HG02943 (cell line): ENCODE results near the gene AMPD2.
"Not testable (repeated sequence)": the region's sequence is repeated elsewhere in the genome, so short reads cannot be mapped to it uniquely, and the experiment has no call there.

Source experiments
- ATAC-seq: cut with Tn5 transposase; IDR thresholded peaks from one replicate; pipeline ENCODE4 v1.9.1; 2021; ENCODE audit warnings: mild to moderate bottlenecking, low read depth, moderate library complexity; ENCODE audit not compliant: unreplicated experiment

AMPD2 gene

GRCh38 chr1:109669949-109670302 is 50.3 kb downstream of the AMPD2 start:
- ATAC-seq = not testable (repeated sequence)

GRCh38 chr1:109671067-109671466 is 51.4 kb downstream of the AMPD2 start:
- no peak for ATAC-seq

GRCh38 chr1:109673861-109674260 is 54.2 kb downstream of the AMPD2 start:
- ATAC-seq = not testable (repeated sequence)

- not testable (repeated sequence) for ATAC-seq
These were observed 57.2 kb downstream of the AMPD2 start for GRCh38 chr1:109676683-109677381.

- ATAC-seq = no peak
These were observed 57.8 kb downstream of the AMPD2 start for GRCh38 chr1:109677459-109677858.

- ATAC-seq = not testable (repeated sequence)
These were observed 59.0 kb downstream of the AMPD2 start for GRCh38 chr1:109678637-109679036.
